HEK293 (cell line): Measurements from ENCODE around the gene SLC25A13.

Experiments used
- AEBP2 ChIP-seq: fragments of 450-650 bp; formaldehyde crosslinking; IDR thresholded peaks from 2 replicates; pipeline ENCODE4 v1.5.1; 2016; ENCODE audit warnings: missing biosample characterization, missing genetic modification characterization, borderline replicate concordance
- CTCF ChIP-seq: fragments of 450-650 bp; formaldehyde crosslinking; IDR thresholded peaks from 2 replicates; pipeline ENCODE4 v1.5.1; 2016; ENCODE audit warnings: missing biosample characterization, missing genetic modification characterization
- GFI1B ChIP-seq: fragments of 450-650 bp; formaldehyde crosslinking; IDR thresholded peaks from 2 replicates; pipeline ENCODE4 v1.5.1; 2016; ENCODE audit warnings: missing biosample characterization, missing genetic modification characterization
- GLIS1 ChIP-seq: fragments of 450-650 bp; formaldehyde crosslinking; IDR thresholded peaks from 2 replicates; pipeline ENCODE4 v1.5.1; 2016; ENCODE audit warnings: missing biosample characterization, missing genetic modification characterization
- KLF10 ChIP-seq: fragments of 450-650 bp; IDR thresholded peaks from 2 replicates; pipeline ENCODE4 v1.5.1; 2018; ENCODE audit warnings: missing biosample characterization, mild to moderate bottlenecking, missing genetic modification characterization
- KLF7 ChIP-seq: fragments of 450-650 bp; formaldehyde crosslinking; IDR thresholded peaks from 2 replicates; pipeline ENCODE4 v1.5.1; 2016; ENCODE audit warnings: missing biosample characterization, missing genetic modification characterization, borderline replicate concordance
- PRDM2 ChIP-seq: fragments of 450-650 bp; formaldehyde crosslinking; IDR thresholded peaks from 2 replicates; pipeline ENCODE4 v1.5.1; 2016; ENCODE audit warnings: missing biosample characterization, missing genetic modification characterization, borderline replicate concordance
- ZFP3 ChIP-seq: fragments of 450-650 bp; formaldehyde crosslinking; IDR thresholded peaks from 2 replicates; pipeline ENCODE4 v1.5.1; 2016; ENCODE audit warnings: low read depth, missing biosample characterization, missing genetic modification characterization
- ZFP37 ChIP-seq: fragments of 450-650 bp; formaldehyde crosslinking; IDR thresholded peaks from 2 replicates; pipeline ENCODE4 v1.5.1; 2016; ENCODE audit warnings: missing biosample characterization, missing genetic modification characterization
- ZIC2 ChIP-seq: fragments of 450-650 bp; formaldehyde crosslinking; IDR thresholded peaks from 2 replicates; pipeline ENCODE4 v1.5.1; 2016; ENCODE audit warnings: missing biosample characterization, missing genetic modification characterization
- ZNF112 ChIP-seq: fragments of 450-650 bp; formaldehyde crosslinking; IDR thresholded peaks from 2 replicates; pipeline ENCODE4 v1.5.0; 2017; ENCODE audit warnings: missing biosample characterization, missing genetic modification characterization
- ZNF16 ChIP-seq: fragments of 450-650 bp; formaldehyde crosslinking; IDR thresholded peaks from 2 replicates; pipeline ENCODE4 v1.5.1; 2016; ENCODE audit warnings: low read depth, missing biosample characterization, missing genetic modification characterization
- ZNF184 ChIP-seq: fragments of 450-650 bp; IDR thresholded peaks from 2 replicates; pipeline ENCODE4 v1.5.1; 2018; ENCODE audit warnings: missing biosample characterization, mild to moderate bottlenecking, missing genetic modification characterization
- ZNF274 ChIP-seq, 2 experiments: fragments of 200-500 bp in 1 of 2; fragments of 450-650 bp in 1 of 2; sonication (Bioruptor generic) in 1 of 2; formaldehyde crosslinking in 1 of 2; IDR thresholded peaks; 2 replicates each; pipeline versions ENCODE4 v1.5.1 to v1.6.1; 2014 to 2016; ENCODE audit warnings: borderline replicate concordance in 1 of 2, inconsistent platforms in 1 of 2, low read length in 1 of 2, missing biosample characterization in 1 of 2, missing genetic modification characterization in 1 of 2
- ZNF280C ChIP-seq: fragments of 450-650 bp; formaldehyde crosslinking; IDR thresholded peaks from 2 replicates; pipeline ENCODE4 v1.5.1; 2016; ENCODE audit warnings: missing biosample characterization, missing genetic modification characterization
- ZNF324 ChIP-seq: fragments of 450-650 bp; formaldehyde crosslinking; IDR thresholded peaks from 2 replicates; pipeline ENCODE4 v1.5.1; 2016; ENCODE audit warnings: missing biosample characterization, missing genetic modification characterization
- ZNF354C ChIP-seq: fragments of 450-650 bp; formaldehyde crosslinking; IDR thresholded peaks from 2 replicates; pipeline ENCODE4 v1.5.1; 2016; ENCODE audit warnings: missing biosample characterization, missing genetic modification characterization, low read depth, borderline replicate concordance
- ZNF394 ChIP-seq: fragments of 450-650 bp; formaldehyde crosslinking; IDR thresholded peaks from 2 replicates; pipeline ENCODE4 v1.5.1; 2016; ENCODE audit warnings: missing biosample characterization, missing genetic modification characterization, mild to moderate bottlenecking, moderate library complexity, borderline replicate concordance
- ZNF501 ChIP-seq: fragments of 450-650 bp; formaldehyde crosslinking; IDR thresholded peaks from 2 replicates; pipeline ENCODE4 v1.5.1; 2016; ENCODE audit warnings: missing biosample characterization, missing genetic modification characterization
- ZNF544 ChIP-seq: fragments of 450-650 bp; formaldehyde crosslinking; IDR thresholded peaks from 2 replicates; pipeline ENCODE4 v1.5.0; 2017; ENCODE audit warnings: missing biosample characterization, missing genetic modification characterization
- ZNF561 ChIP-seq: fragments of 450-650 bp; IDR thresholded peaks from 2 replicates; pipeline ENCODE4 v1.5.1; 2018; ENCODE audit warnings: missing biosample characterization, missing genetic modification characterization, borderline replicate concordance
- ZNF626 ChIP-seq: fragments of 450-650 bp; sonication (Bioruptor Pico); formaldehyde crosslinking; IDR thresholded peaks from 2 replicates; pipeline ENCODE4 v1.5.1; 2018; ENCODE audit warnings: missing biosample characterization, missing genetic modification characterization, inconsistent platforms
- ZNF670 ChIP-seq: fragments of 450-650 bp; formaldehyde crosslinking; IDR thresholded peaks from 2 replicates; pipeline ENCODE4 v1.5.1; 2016; ENCODE audit warnings: missing biosample characterization, missing genetic modification characterization, low read depth
- ZNF830 ChIP-seq: fragments of 450-650 bp; IDR thresholded peaks from 2 replicates; pipeline ENCODE4 v1.5.0; 2018; ENCODE audit warnings: missing biosample characterization, missing genetic modification characterization, low read depth, mild to moderate bottlenecking, moderate library complexity
- ZSCAN30 ChIP-seq: fragments of 450-650 bp; IDR thresholded peaks from 2 replicates; pipeline ENCODE4 v1.5.1; 2018; ENCODE audit warnings: missing biosample characterization, mild to moderate bottlenecking, missing genetic modification characterization, moderate library complexity
- ZSCAN4 ChIP-seq: fragments of 450-650 bp; formaldehyde crosslinking; IDR thresholded peaks from 2 replicates; pipeline ENCODE4 v1.5.1; 2017; ENCODE audit warnings: missing biosample characterization, missing genetic modification characterization

The SLC25A13 gene

GRCh38 chr7:96303686-96304443 lies 18.0 kb downstream of the SLC25A13 start (continued):
- TF ChIP-seq PRDM2: no peak
- TF ChIP-seq CTCF (tag by site-specific recombination): no peak
- TF ChIP-seq ZNF324 (tag by site-specific recombination): no peak
- no peak for TF ChIP-seq ZNF626
- TF ChIP-seq ZNF274 (IDR thresholded peaks at IDR 0.05; ENCODE audit: low read length): no peak
- no peak for TF ChIP-seq ZNF274 (tag by site-specific recombination; IDR thresholded peaks at IDR 0.05; ENCODE audit: borderline replicate concordance)
- TF ChIP-seq ZFP3: no peak
- no peak for TF ChIP-seq ZNF561 (tag by site-specific recombination)
- peak; percentile 48; the same call in 1 of the 2 replicates for TF ChIP-seq ZNF394 (tag by site-specific recombination)
- TF ChIP-seq KLF10 (tag by site-specific recombination): peak; percentile 77; the same call in 1 of the 2 replicates
- no peak for TF ChIP-seq ZNF112 (tag by site-specific recombination)
- no peak for TF ChIP-seq ZNF16 (tag by site-specific recombination)
- 0 out of 2 replicates have a peak, but pooled peaks have one; percentile 17 for TF ChIP-seq ZFP37 (tag by site-specific recombination)
- TF ChIP-seq ZNF830 (tag by site-specific recombination): no peak
- no peak for TF ChIP-seq KLF7 (tag by site-specific recombination)
- no peak for TF ChIP-seq ZSCAN4 (tag by site-specific recombination)
- TF ChIP-seq GLIS1 (tag by site-specific recombination): peak; percentile 97
- TF ChIP-seq ZNF670 (tag by site-specific recombination): no peak
- no peak for TF ChIP-seq ZNF501 (tag by site-specific recombination)
- no peak for TF ChIP-seq ZNF280C (tag by site-specific recombination)
- TF ChIP-seq GFI1B (tag by site-specific recombination): no peak
- no peak for TF ChIP-seq ZNF544 (tag by site-specific recombination)
- TF ChIP-seq ZSCAN30 (tag by site-specific recombination): no peak
- TF ChIP-seq ZNF354C: no peak
- peak; percentile 60 for TF ChIP-seq ZIC2 (tag by site-specific recombination)
- no peak for TF ChIP-seq AEBP2 (tag by site-specific recombination)
- TF ChIP-seq ZNF184 (tag by site-specific recombination): 0 out of 2 replicates have a peak, but pooled peaks have one; percentile 37
